Activated T-helper 1 cell treated with anti-CD3 and anti-CD28 coated beads, Interleukin-12 subunit alpha, Interleukin-12 subunit beta, Interleukin-2, Interleukin-4 antibody, amounts not matched to agents 30 ng/mL and 10 ng/mL and 1 ng/mL, durations not matched to agents 14 hours and 24 hours and 36 hours (primary cell): ENCODE measurements around the gene GRHPR. TPM values are rescaled to one million over a fixed set of nuclear protein-coding genes. Genes with fewer than 3 reads are reported as not detected.

Source experiments
- total RNA-seq: library from RNA; stranded (reverse); gene quantifications from 2 replicates; pipeline ENCODE4 v1.2.3, GENCODE V29; 2022

GRHPR gene
- total RNA-seq, 1 donor from 2014 or later, result 74.8 TPM

Other genes starting within 250 kb of the GRHPR start
- gene ZBTB5, start 42.8 kb downstream of the GRHPR start, total RNA-seq, result 9.6 and 11.2 TPM in 2 replicates
- gene POLR1E, start 63.3 kb downstream of the GRHPR start, total RNA-seq, result 59.8 and 61.0 TPM in 2 replicates
- 2.3 and 2.9 TPM in 2 replicates for gene FBXO10, start 153.7 kb downstream of the GRHPR start, total RNA-seq
- 174 and 175 TPM in 2 replicates for gene TOMM5, start 169.9 kb downstream of the GRHPR start, total RNA-seq
- gene FRMPD1, start 228.3 kb downstream of the GRHPR start, total RNA-seq, result 0.03 TPM in 1 of 2 replicates, not detected in the other